ENCODE results near the gene CIB4.
A peak's percentile ranks its signal among the peaks of the same experiment; 100 is the strongest.

CIB4 gene

GRCh38 chr2:26613241-26614215 is 27.6 kb downstream of the CIB4 start:
- TF ChIP-seq, protein P1, sequence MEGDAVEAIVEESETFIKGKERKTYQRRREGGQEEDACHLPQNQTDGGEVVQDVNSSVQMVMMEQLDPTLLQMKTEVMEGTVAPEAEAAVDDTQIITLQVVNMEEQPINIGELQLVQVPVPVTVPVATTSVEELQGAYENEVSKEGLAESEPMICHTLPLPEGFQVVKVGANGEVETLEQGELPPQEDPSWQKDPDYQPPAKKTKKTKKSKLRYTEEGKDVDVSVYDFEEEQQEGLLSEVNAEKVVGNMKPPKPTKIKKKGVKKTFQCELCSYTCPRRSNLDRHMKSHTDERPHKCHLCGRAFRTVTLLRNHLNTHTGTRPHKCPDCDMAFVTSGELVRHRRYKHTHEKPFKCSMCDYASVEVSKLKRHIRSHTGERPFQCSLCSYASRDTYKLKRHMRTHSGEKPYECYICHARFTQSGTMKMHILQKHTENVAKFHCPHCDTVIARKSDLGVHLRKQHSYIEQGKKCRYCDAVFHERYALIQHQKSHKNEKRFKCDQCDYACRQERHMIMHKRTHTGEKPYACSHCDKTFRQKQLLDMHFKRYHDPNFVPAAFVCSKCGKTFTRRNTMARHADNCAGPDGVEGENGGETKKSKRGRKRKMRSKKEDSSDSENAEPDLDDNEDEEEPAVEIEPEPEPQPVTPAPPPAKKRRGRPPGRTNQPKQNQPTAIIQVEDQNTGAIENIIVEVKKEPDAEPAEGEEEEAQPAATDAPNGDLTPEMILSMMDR (IDR thresholded peaks at IDR 0.05; ENCODE audit: insufficient read depth, low read depth, low read length, missing control alignments), result no peak
- DNase-seq (ENCODE audit: low read depth), result no peak
- no peak overlapping the region for H3K4me3 ChIP-seq (ENCODE audit: low read depth, low read length)

DNA sequence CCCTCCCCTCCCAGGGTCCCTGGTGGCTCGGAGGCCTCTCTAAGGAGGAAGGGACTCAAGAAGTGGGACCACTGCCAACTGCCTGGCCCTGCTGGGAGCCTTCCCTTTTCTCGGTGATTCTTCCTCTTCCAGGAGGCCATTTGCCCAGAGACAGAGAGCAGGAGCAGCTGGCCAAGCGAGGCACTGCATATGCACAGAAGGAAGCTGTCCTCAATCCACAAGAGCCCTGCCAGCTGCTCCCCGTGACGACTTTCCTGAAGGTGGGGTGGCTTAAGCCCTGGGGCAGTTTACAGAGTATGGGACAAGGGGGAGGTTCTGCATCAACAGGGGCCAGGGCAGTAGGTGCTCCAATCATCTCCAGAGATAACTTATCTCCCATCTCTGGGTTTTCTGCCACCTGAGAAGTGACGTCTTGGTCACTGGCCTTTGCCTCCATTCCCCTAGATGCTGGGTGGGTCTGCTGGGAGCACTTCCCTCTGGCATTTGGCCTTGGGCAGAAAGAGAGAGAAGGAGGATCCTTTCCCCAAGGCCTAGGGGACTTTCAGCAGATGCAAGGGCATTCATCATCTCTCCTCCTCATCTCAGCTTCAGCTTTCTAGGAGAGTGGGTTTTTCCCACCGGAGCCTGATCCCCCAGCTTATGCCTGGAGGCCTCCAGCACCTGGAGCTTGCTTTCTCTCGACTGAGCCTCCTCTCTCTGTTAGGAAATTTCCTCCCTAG is 28.5 kb downstream of the CIB4 start:
- H3K4me3 ChIP-seq (ENCODE audit: low read depth, low read length), result no peak overlapping the region
- TF ChIP-seq, protein P1 (IDR thresholded peaks at IDR 0.05; ENCODE audit: insufficient read depth, low read depth, low read length, missing control alignments), result no peak
- DNase-seq (ENCODE audit: low read depth), result no peak

- TF ChIP-seq, protein P1 (IDR thresholded peaks at IDR 0.05; ENCODE audit: insufficient read depth, low read depth, low read length, missing control alignments), result no peak
- no peak for DNase-seq (ENCODE audit: low read depth)
- H3K4me3 ChIP-seq (ENCODE audit: low read depth, low read length), result no peak overlapping the region
Observed at GRCh38 chr2:26612034-26612433, 29.1 kb downstream of the CIB4 start.

DNA sequence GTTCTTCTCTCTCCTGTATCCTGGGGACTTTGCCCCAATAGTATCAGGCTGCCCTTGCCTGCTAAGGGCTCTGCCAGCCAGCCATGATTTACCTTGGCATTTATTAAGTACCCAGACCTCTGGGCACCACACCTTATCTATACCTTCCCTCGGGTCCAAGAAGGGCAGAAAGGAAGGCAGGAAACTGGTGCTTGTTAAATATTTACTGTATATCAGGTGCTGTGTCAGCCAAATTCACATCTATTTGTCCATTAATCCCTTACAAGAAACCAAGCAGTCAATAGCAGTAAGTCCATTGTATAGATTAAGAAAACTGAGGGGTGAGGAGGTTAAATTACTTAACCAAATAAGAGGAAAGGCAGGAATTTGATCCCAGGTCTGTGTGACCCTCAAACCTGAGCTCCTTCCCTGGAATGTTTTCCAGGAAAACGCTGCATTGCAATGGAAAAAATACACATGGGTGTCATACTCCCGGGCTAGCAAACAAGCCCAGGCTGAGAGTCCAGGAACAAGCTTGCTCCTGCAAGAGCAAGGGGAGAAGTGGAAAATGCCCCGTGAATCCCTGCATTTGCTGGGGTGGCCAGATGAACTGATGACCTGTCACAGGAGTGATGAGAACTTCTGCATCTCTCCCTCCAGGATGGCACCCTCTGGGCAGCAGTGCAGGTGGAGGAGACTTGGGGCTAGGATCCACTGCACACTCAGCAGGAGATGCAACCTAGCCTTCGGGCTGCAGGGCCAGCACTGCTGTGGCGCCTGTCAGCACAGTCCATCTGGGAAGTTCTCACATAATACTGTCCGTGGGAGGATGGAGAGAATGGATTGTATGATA is 30.4 kb downstream of the CIB4 start:
- DNase-seq (ENCODE audit: low read depth), result no peak
- no peak overlapping the region for H3K4me3 ChIP-seq (ENCODE audit: low read depth, low read length)
- TF ChIP-seq, protein P1 (IDR thresholded peaks at IDR 0.05; ENCODE audit: insufficient read depth, low read depth, low read length, missing control alignments), result no peak

GRCh38 chr2:26609839-26610277 is 31.3 kb downstream of the CIB4 start:
- TF ChIP-seq, protein P1 (IDR thresholded peaks at IDR 0.05; ENCODE audit: insufficient read depth, low read depth, low read length, missing control alignments), result no peak
- DNase-seq (ENCODE audit: low read depth), result peak; percentile 6

DNA sequence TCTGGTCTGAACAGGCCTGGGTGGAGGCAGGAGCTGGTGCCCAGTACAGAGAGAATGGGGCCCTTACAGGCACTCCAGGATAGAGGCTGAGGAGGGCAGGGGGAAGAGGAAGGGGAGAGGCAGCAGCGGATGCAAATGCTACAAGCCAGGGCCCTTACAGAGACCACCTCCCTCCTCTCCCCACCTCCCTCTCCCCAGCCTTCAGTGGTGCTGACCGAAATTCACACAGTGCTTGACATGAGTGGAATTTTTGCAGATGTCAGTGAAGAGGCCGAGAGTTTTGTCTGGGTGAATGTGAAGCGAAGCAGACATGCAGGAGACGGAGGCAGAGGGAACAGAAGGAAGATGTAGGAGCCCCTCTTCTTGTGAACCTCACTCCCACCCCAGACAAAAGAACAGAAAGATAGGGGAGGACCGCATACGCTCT is 31.9 kb downstream of the CIB4 start:
- TF ChIP-seq, protein P1 (IDR thresholded peaks at IDR 0.05; ENCODE audit: insufficient read depth, low read depth, low read length, missing control alignments), result no peak
- no peak overlapping the region for H3K4me3 ChIP-seq (ENCODE audit: low read depth, low read length)
- no peak for DNase-seq (ENCODE audit: low read depth)

More at GRCh38 chr2:26609839-26610277, 31.3 kb downstream of the CIB4 start:
- H3K4me3 ChIP-seq (ENCODE audit: low read depth, low read length), result no peak overlapping the region
